ENCODE measurements around the gene ATP6AP1. TPM values are rescaled to one million over a fixed set of nuclear protein-coding genes. Genes with fewer than 3 reads are reported as not detected.
A peak's percentile ranks its signal among the peaks of the same experiment; 100 is the strongest.

The ATP6AP1 gene
- polyA plus RNA-seq, 1 donor (not counting 4 experiments of a cell fraction or from before 2014, with no cell fraction given): 42.4 TPM

- Histone ChIP-seq H3K4me1 (ENCODE audit: control insufficient read depth, extremely low read depth, insufficient read depth, low read length) (no peaks in the 10 kb centered on the region), H3K27ac (ENCODE audit: control insufficient read depth, insufficient read depth, low read length) (no peak overlapping the region), H3K9ac (ENCODE audit: control insufficient read depth, extremely low read depth, insufficient read depth, low read length) (no peak overlapping the region), H3K9me3 (ENCODE audit: control insufficient read depth, low read depth, low read length) (no peaks in the 10 kb centered on the region), H2AFZ (ENCODE audit: control insufficient read depth, low read length) (no peak overlapping the region), H3K4me2 (ENCODE audit: control insufficient read depth, extremely low read depth, insufficient read depth, low read depth, low read length) (no peak overlapping the region), H3K27me3 (ENCODE audit: control insufficient read depth, extremely low read depth, insufficient read depth, low read length) (no peaks in the 10 kb centered on the region), H4K20me1 (ENCODE audit: control insufficient read depth, extremely low read depth, insufficient read depth, low read length) (no peaks in the 10 kb centered on the region), H3K79me2 (ENCODE audit: control insufficient read depth, insufficient read depth, low read length) (no peaks in the 10 kb centered on the region), H3K9me1 (ENCODE audit: control insufficient read depth, extremely low read depth, insufficient read depth, low read length) (no peaks in the 10 kb centered on the region), H3K36me3 (ENCODE audit: control insufficient read depth in 2 of 2, extremely low read depth in 1 of 2, insufficient read depth in 2 of 2, low read length in 2 of 2) (peaks cover 0 to 9% of the 10 kb centered on the region in 2 experiments), H3K4me3 (ENCODE audit: control insufficient read depth in 2 of 3, extremely low read depth in 1 of 3, insufficient read depth in 2 of 3, low read depth in 1 of 3, low read length in 3 of 3) (no peak overlapping the region)
- dilution Hi-C loops (cut with MboI; ENCODE audit: extremely low pct_ligation_motif_present, low sequenced_read_pairs): no loop called here
- TF ChIP-seq EZH2 (IDR thresholded peaks at IDR 0.05; ENCODE audit: low read length) (no peak), CTCF (optimal IDR thresholded peaks at IDR 0.05 in 1 of 3, IDR thresholded peaks at IDR 0.05 in 1 of 3, conservative IDR thresholded peaks at IDR 0.05 in 1 of 3; ENCODE audit: extremely low read depth in 1 of 3, insufficient read depth in 2 of 3, low read length in 3 of 3) (no peak)
- FAIRE-seq (no peak), DNase-seq (ENCODE audit: low read depth, low spot score) (no peak)
These were observed 24.3 kb downstream of the ATP6AP1 start for GRCh38 chrX:154452823-154453222.

GRCh38 chrX:154457491-154458115, 29.1 kb downstream of the ATP6AP1 start:
- no peaks in the 10 kb centered on the region for H3K27me3 ChIP-seq (ENCODE audit: control insufficient read depth, extremely low read depth, insufficient read depth, low read length)
- no peak for TF ChIP-seq EZH2 (IDR thresholded peaks at IDR 0.05; ENCODE audit: low read length)
- no peak for TF ChIP-seq CTCF (optimal IDR thresholded peaks at IDR 0.05 in 1 of 3, IDR thresholded peaks at IDR 0.05 in 1 of 3, conservative IDR thresholded peaks at IDR 0.05 in 1 of 3; ENCODE audit: extremely low read depth in 1 of 3, insufficient read depth in 2 of 3, low read length in 3 of 3)
- H3K27ac ChIP-seq (ENCODE audit: control insufficient read depth, insufficient read depth, low read length): no peak overlapping the region
- no peaks in the 10 kb centered on the region for H3K9me3 ChIP-seq (ENCODE audit: control insufficient read depth, low read depth, low read length)
- H3K4me2 ChIP-seq (ENCODE audit: control insufficient read depth, extremely low read depth, insufficient read depth, low read depth, low read length): peak overlapping the region; percentile 32
- no peak overlapping the region for H2AFZ ChIP-seq (ENCODE audit: control insufficient read depth, low read length)
- no peaks in the 10 kb centered on the region for H3K9me1 ChIP-seq (ENCODE audit: control insufficient read depth, extremely low read depth, insufficient read depth, low read length)
- peaks cover 8% of the 10 kb centered on the region for H3K79me2 ChIP-seq (ENCODE audit: control insufficient read depth, insufficient read depth, low read length)
- DNase-seq (ENCODE audit: low read depth, low spot score) (peak; percentile 9), FAIRE-seq (no peak)
- H3K4me1 ChIP-seq (ENCODE audit: control insufficient read depth, extremely low read depth, insufficient read depth, low read length): peaks cover 4% of the 10 kb centered on the region
- H3K36me3 ChIP-seq (ENCODE audit: control insufficient read depth in 2 of 2, extremely low read depth in 1 of 2, insufficient read depth in 2 of 2, low read length in 2 of 2): peaks cover 0 to 3% of the 10 kb centered on the region in 2 experiments
- dilution Hi-C loops (cut with MboI; ENCODE audit: extremely low pct_ligation_motif_present, low sequenced_read_pairs): no loop called here
- no peaks in the 10 kb centered on the region for H4K20me1 ChIP-seq (ENCODE audit: control insufficient read depth, extremely low read depth, insufficient read depth, low read length)
- no peak overlapping the region for H3K9ac ChIP-seq (ENCODE audit: control insufficient read depth, extremely low read depth, insufficient read depth, low read length)
- peak overlapping the region in 2 of 3 experiments; percentile 19 to 20 for H3K4me3 ChIP-seq (ENCODE audit: control insufficient read depth in 2 of 3, extremely low read depth in 1 of 3, insufficient read depth in 2 of 3, low read depth in 1 of 3, low read length in 3 of 3)

All from keratinocyte (primary cell).